IPS DF 6.9 (cell line): ENCODE results near the gene COA1.

ENCODE experiments used
- DNase-seq: peaks from one replicate; pipeline ENCODE4 v3.0.0-alpha.2; 2013; ENCODE audit warnings: low read depth, low spot score
- H3K27ac ChIP-seq: one replicate; pipeline ENCODE4 v1.5.1; 2013; ENCODE audit warnings: low read length, control low read depth
- H3K27me3 ChIP-seq: 2 replicates; pipeline ENCODE4 v1.6.1; 2013; ENCODE audit warnings: mild to moderate bottlenecking, low read length; ENCODE audit not compliant: control insufficient read depth, insufficient read depth
- H3K36me3 ChIP-seq: 2 replicates; pipeline ENCODE4 v1.6.1; 2013; ENCODE audit warnings: low read length; ENCODE audit not compliant: control insufficient read depth, insufficient read depth
- H3K4me1 ChIP-seq: 2 replicates; pipeline ENCODE4 v1.6.1; 2013; ENCODE audit warnings: low read length; ENCODE audit not compliant: control insufficient read depth, insufficient read depth
- H3K4me3 ChIP-seq: 2 replicates; pipeline ENCODE4 v1.5.1; 2013; ENCODE audit warnings: mild to moderate bottlenecking, low read length
- H3K9me3 ChIP-seq: 2 replicates; pipeline ENCODE4 v1.6.1; 2013; ENCODE audit warnings: low read length, inconsistent platforms; ENCODE audit not compliant: control insufficient read depth, insufficient read depth
- WGBS: extraction: QIAGEN DNeasy Blood & Tissue Kit; methylation state at CpG from one replicate; pipeline ENCODE4 v1.1.7; 2013; ENCODE audit warnings: mixed read lengths, missing lambda C conversion rate; ENCODE audit not compliant: insufficient read length, insufficient coverage; 5-methylcytosine and 5-hydroxymethylcytosine counted together

COA1 gene

GRCh38 chr7:43653466-43653865 lies 75.9 kb downstream of the COA1 start:
- no peak overlapping the region for H3K4me3 ChIP-seq
- H3K4me1 ChIP-seq = 0 out of 2 replicates have a peak, but pooled peaks cover 1% of the 10 kb centered on the region
- WGBS = no CpG with 5 or more reads among the region's 4 CpGs
- 0 out of 2 replicates have a peak, but pooled peaks cover 2% of the 10 kb centered on the region for H3K36me3 ChIP-seq
- no peak overlapping the region for H3K27ac ChIP-seq
- no peak for DNase-seq
- no peaks in the 10 kb centered on the region for H3K9me3 ChIP-seq
- no peaks in the 10 kb centered on the region for H3K27me3 ChIP-seq

- 0 out of 2 replicates have a peak, but pooled peaks cover 2% of the 10 kb centered on the region for H3K36me3 ChIP-seq
- peaks cover 8% of the 10 kb centered on the region; the same call in 1 of the 2 replicates for H3K4me1 ChIP-seq
- no peak overlapping the region for H3K4me3 ChIP-seq
- H3K27ac ChIP-seq = no peak overlapping the region
- DNase-seq = no peak
- no peaks in the 10 kb centered on the region for H3K9me3 ChIP-seq
- H3K27me3 ChIP-seq = no peaks in the 10 kb centered on the region
Observed at GRCh38 chr7:43652364-43652763, 77.0 kb downstream of the COA1 start.

- DNase-seq = no peak
- Histone ChIP-seq H3K27ac (no peak overlapping the region), H3K9me3 (no peaks in the 10 kb centered on the region), H3K36me3 (0 out of 2 replicates have a peak, but pooled peaks cover 2% of the 10 kb centered on the region), H3K4me1 (peaks cover 11% of the 10 kb centered on the region; the same call in 1 of the 2 replicates), H3K27me3 (no peaks in the 10 kb centered on the region), H3K4me3 (no peak overlapping the region)
- no CpG with 5 or more reads among the region's 9 CpGs for WGBS
Observed at GRCh38 chr7:43650457-43651052, 78.8 kb downstream of the COA1 start.

- H3K4me1 ChIP-seq = peaks cover 11% of the 10 kb centered on the region; the same call in 1 of the 2 replicates
- H3K27me3 ChIP-seq = no peaks in the 10 kb centered on the region
- DNase-seq = no peak
- no peak overlapping the region for H3K4me3 ChIP-seq
- H3K27ac ChIP-seq = no peak overlapping the region
- H3K9me3 ChIP-seq = no peaks in the 10 kb centered on the region
- peaks cover 5% of the 10 kb centered on the region; the same call in 1 of the 2 replicates for H3K36me3 ChIP-seq
- WGBS = no CpG with 5 or more reads among the region's 4 CpGs
Observed at GRCh38 chr7:43649755-43650274, 79.5 kb downstream of the COA1 start.

GRCh38 chr7:43648473-43649406 lies 80.6 kb downstream of the COA1 start:
- WGBS = no CpG with 5 or more reads among the region's 8 CpGs
- H3K27ac ChIP-seq = no peak overlapping the region
- no peak for DNase-seq
- peaks cover 7% of the 10 kb centered on the region; the same call in 1 of the 2 replicates for H3K36me3 ChIP-seq
- no peak overlapping the region for H3K4me3 ChIP-seq
- H3K27me3 ChIP-seq = no peaks in the 10 kb centered on the region
- H3K9me3 ChIP-seq = no peaks in the 10 kb centered on the region
- peaks cover 11% of the 10 kb centered on the region; the same call in 1 of the 2 replicates for H3K4me1 ChIP-seq

- Histone ChIP-seq H3K36me3 (peaks cover 13% of the 10 kb centered on the region), H3K4me3 (no peak overlapping the region), H3K27ac (peak overlapping the region; percentile 44), H3K9me3 (no peaks in the 10 kb centered on the region), H3K27me3 (no peaks in the 10 kb centered on the region), H3K4me1 (peaks cover 11% of the 10 kb centered on the region; the same call in 1 of the 2 replicates)
- WGBS = no CpG with 5 or more reads among the region's 10 CpGs
- no peak for DNase-seq
Observed at GRCh38 chr7:43647673-43648472, 81.5 kb downstream of the COA1 start.

- H3K27ac ChIP-seq = peak overlapping the region; percentile 59
- H3K4me3 ChIP-seq = no peak overlapping the region
- WGBS = no CpG with 5 or more reads among the region's 7 CpGs
- no peaks in the 10 kb centered on the region for H3K9me3 ChIP-seq
- DNase-seq = no peak
- H3K27me3 ChIP-seq = no peaks in the 10 kb centered on the region
- peaks cover 14% of the 10 kb centered on the region for H3K36me3 ChIP-seq
- peaks cover 11% of the 10 kb centered on the region; the same call in 1 of the 2 replicates for H3K4me1 ChIP-seq
Observed at GRCh38 chr7:43647339-43647672, 82.0 kb downstream of the COA1 start.

- H3K27me3 ChIP-seq = no peaks in the 10 kb centered on the region
- no CpG with 5 or more reads among the region's 8 CpGs for WGBS
- DNase-seq = no peak
- peaks cover 11% of the 10 kb centered on the region; the same call in 1 of the 2 replicates for H3K4me1 ChIP-seq
- H3K36me3 ChIP-seq = peaks cover 14% of the 10 kb centered on the region
- no peaks in the 10 kb centered on the region for H3K9me3 ChIP-seq
- H3K27ac ChIP-seq = peak overlapping the region; percentile 59
- H3K4me3 ChIP-seq = no peak overlapping the region
Observed at GRCh38 chr7:43646603-43647338, 82.6 kb downstream of the COA1 start.

- Histone ChIP-seq H3K36me3 (peaks cover 14% of the 10 kb centered on the region), H3K4me3 (no peak overlapping the region), H3K4me1 (peaks cover 11% of the 10 kb centered on the region; the same call in 1 of the 2 replicates), H3K27me3 (no peaks in the 10 kb centered on the region), H3K9me3 (no peaks in the 10 kb centered on the region), H3K27ac (no peak overlapping the region)
- DNase-seq = no peak
- WGBS = no CpG with 5 or more reads among the region's 3 CpGs
Observed at GRCh38 chr7:43645699-43646226, 83.6 kb downstream of the COA1 start.
